Osteoblast (primary cell): ENCODE data around the gene LRRC34. TPM values are rescaled to one million over a fixed set of nuclear protein-coding genes. Genes with fewer than 3 reads are reported as not detected.
A peak's percentile ranks its signal among the peaks of the same experiment; 100 is the strongest.

Source experiments
- DNase-seq: peaks from one replicate; pipeline ENCODE4 v3.0.0; 2011; ENCODE audit warnings: low spot score, mixed read lengths; ENCODE audit not compliant: insufficient read length; ENCODE audit errors: missing footprints
- H2AFZ ChIP-seq: 2 replicates; pipeline ENCODE4 v1.6.0; 2011; ENCODE audit warnings: mild to moderate bottlenecking, low read length
- H3K27ac ChIP-seq: 2 replicates; pipeline ENCODE4 v1.5.1; 2011; ENCODE audit warnings: mild to moderate bottlenecking, low read depth, low read length, moderate library complexity
- H3K27me3 ChIP-seq: 2 replicates; pipeline ENCODE4 v1.6.0; 2012; ENCODE audit warnings: mild to moderate bottlenecking, control low read depth, inconsistent platforms, low read length, moderate library complexity; ENCODE audit not compliant: insufficient read depth
- H3K36me3 ChIP-seq: 2 replicates; pipeline ENCODE4 v1.5.1; 2011; ENCODE audit warnings: mild to moderate bottlenecking, low read length, control low read depth, moderate library complexity; ENCODE audit not compliant: insufficient read depth
- H3K4me1 ChIP-seq: 2 replicates; pipeline ENCODE4 v1.5.1; 2011; ENCODE audit warnings: mild to moderate bottlenecking, low read length, control low read depth, moderate library complexity; ENCODE audit not compliant: insufficient read depth
- H3K4me2 ChIP-seq: 2 replicates; pipeline ENCODE4 v1.6.0; 2011; ENCODE audit warnings: mild to moderate bottlenecking, low read length; ENCODE audit not compliant: insufficient read depth
- H3K4me3 ChIP-seq: fragments of 200-600 bp; sonication (generic); 3 replicates; pipeline ENCODE4 v1.5.1; 2012; ENCODE audit warnings: mild to moderate bottlenecking, low read length, inconsistent platforms; ENCODE audit not compliant: insufficient read depth
- H3K79me2 ChIP-seq: 2 replicates; pipeline ENCODE4 v1.6.0; 2012; ENCODE audit warnings: mild to moderate bottlenecking, low read length, control low read depth, inconsistent platforms; ENCODE audit not compliant: insufficient read depth
- H3K9me3 ChIP-seq: 2 replicates; pipeline ENCODE4 v1.5.1; 2011; ENCODE audit warnings: low read depth, low read length, control low read depth
- H4K20me1 ChIP-seq: 2 replicates; pipeline ENCODE4 v1.6.0; 2012; ENCODE audit warnings: mild to moderate bottlenecking, low read length, control low read depth; ENCODE audit not compliant: insufficient read depth
- total RNA-seq: library from RNA; depleted of rRNA; stranded (reverse); fragments of >200 nt; gene quantifications from 2 replicates; pipeline ENCODE4 v1.2.3, GENCODE V29; 2012
- TF ChIP-seq, protein P1 (sequence below): IDR thresholded peaks from 2 replicates; pipeline ENCODE4 v1.5.1; 2011; ENCODE audit warnings: mild to moderate bottlenecking, low read depth, low read length, moderate library complexity; ENCODE audit errors: extremely low read depth

LRRC34 gene
- total RNA-seq, 1 donor, result 2.2 TPM

GRCh38 chr3:169748670-169749069 is 64.0 kb downstream of the LRRC34 start:
- Histone ChIP-seq H3K9me3 (no peaks in the 10 kb centered on the region), H2AFZ (no peak overlapping the region), H3K79me2 (no peaks in the 10 kb centered on the region), H3K4me2 (no peak overlapping the region), H4K20me1 (no peaks in the 10 kb centered on the region), H3K27ac (no peak overlapping the region), H3K4me1 (no peaks in the 10 kb centered on the region), H3K36me3 (no peaks in the 10 kb centered on the region), H3K4me3 (no peak overlapping the region), H3K27me3 (peaks cover 16% of the 10 kb centered on the region)
- TF ChIP-seq, protein P1, sequence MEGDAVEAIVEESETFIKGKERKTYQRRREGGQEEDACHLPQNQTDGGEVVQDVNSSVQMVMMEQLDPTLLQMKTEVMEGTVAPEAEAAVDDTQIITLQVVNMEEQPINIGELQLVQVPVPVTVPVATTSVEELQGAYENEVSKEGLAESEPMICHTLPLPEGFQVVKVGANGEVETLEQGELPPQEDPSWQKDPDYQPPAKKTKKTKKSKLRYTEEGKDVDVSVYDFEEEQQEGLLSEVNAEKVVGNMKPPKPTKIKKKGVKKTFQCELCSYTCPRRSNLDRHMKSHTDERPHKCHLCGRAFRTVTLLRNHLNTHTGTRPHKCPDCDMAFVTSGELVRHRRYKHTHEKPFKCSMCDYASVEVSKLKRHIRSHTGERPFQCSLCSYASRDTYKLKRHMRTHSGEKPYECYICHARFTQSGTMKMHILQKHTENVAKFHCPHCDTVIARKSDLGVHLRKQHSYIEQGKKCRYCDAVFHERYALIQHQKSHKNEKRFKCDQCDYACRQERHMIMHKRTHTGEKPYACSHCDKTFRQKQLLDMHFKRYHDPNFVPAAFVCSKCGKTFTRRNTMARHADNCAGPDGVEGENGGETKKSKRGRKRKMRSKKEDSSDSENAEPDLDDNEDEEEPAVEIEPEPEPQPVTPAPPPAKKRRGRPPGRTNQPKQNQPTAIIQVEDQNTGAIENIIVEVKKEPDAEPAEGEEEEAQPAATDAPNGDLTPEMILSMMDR, result no peak
- DNase-seq, result no peak

DNA sequence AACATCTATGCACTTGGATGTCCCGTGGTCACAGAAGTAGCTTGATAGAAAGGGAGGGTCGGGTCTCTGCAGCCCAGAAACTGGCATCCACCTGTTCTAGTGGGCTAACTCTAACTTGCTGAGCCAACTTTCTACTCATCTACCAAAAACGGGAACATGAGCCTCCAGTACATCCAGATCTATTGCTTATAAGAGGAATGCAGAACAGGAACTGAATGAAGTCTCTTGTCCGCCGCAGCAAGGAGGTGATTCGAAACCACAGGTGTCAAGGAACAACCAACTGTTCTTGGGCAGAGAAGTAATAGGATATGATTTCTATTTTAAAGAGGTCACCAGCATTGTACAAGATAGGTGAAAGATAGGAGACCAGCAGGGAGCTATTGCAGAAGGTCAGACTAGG is 65.8 kb downstream of the LRRC34 start:
- H3K27me3 ChIP-seq, result peaks cover 12% of the 10 kb centered on the region
- no peaks in the 10 kb centered on the region for H3K4me1 ChIP-seq
- H3K4me2 ChIP-seq, result no peak overlapping the region
- no peak overlapping the region for H3K27ac ChIP-seq
- no peak overlapping the region for H2AFZ ChIP-seq
- no peak for DNase-seq
- TF ChIP-seq, protein P1, result no peak
- no peak overlapping the region for H3K4me3 ChIP-seq
- H4K20me1 ChIP-seq, result no peaks in the 10 kb centered on the region
- no peaks in the 10 kb centered on the region for H3K36me3 ChIP-seq
- no peaks in the 10 kb centered on the region for H3K79me2 ChIP-seq
- no peaks in the 10 kb centered on the region for H3K9me3 ChIP-seq

DNA sequence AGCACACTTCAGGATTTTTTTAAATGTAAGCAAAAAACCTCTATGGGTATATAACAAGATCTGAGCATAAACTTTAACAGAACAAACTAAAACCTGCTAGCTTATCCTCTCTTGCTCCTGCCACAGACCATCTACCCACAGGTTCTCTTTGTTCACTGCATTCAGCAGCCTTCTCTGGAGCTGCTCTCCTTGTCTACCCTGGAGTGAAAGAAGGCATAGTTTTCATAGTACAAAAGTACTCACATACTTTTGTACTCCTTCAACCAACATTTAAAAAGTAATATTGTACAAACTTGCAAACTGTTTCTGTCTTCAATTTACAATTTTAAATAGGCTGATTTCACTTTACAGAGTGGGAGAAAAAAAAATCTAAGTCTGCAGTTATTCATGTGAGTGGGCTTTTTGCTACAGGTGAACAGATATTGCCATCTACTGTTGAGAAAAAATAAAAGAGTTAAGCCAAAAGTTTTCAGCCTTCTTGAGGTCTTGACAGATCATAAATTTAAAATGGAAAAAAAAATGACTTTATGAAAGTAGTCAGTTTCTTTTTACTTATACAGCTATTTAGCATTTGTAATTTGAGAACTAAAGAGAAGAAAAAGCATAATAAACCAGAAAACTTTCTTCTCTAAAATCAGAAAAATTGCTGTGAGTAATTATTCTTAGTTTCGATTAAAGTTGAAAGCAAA is 68.2 kb downstream of the LRRC34 start:
- Histone ChIP-seq H3K4me2 (no peak overlapping the region), H3K27ac (no peak overlapping the region), H3K4me3 (no peak overlapping the region), H4K20me1 (no peaks in the 10 kb centered on the region), H3K4me1 (no peaks in the 10 kb centered on the region), H3K9me3 (no peaks in the 10 kb centered on the region), H2AFZ (no peak overlapping the region), H3K79me2 (no peaks in the 10 kb centered on the region), H3K27me3 (peaks cover 12% of the 10 kb centered on the region), H3K36me3 (no peaks in the 10 kb centered on the region)
- no peak for DNase-seq
- TF ChIP-seq, protein P1, result peak; percentile 33

Other genes with a start within 250 kb of the LRRC34 start
- gene MECOM, start 149.2 kb downstream of the LRRC34 start, total RNA-seq, result 2.2 and 5.6 TPM in 2 replicates
- 144 and 200 TPM in 2 replicates for gene TERC, start 47.8 kb downstream of the LRRC34 start, total RNA-seq
- gene ACTRT3, start 43.3 kb downstream of the LRRC34 start, total RNA-seq, result 4.3 and 4.7 TPM in 2 replicates
- 22.1 and 26.8 TPM in 2 replicates for gene MYNN, start 39.5 kb downstream of the LRRC34 start, total RNA-seq
- gene LRRIQ4, start within 50 bp of the LRRC34 start, total RNA-seq, result under 0.01 and 0.29 TPM in 2 replicates
- gene LRRC31, start 57.0 kb upstream of the LRRC34 start, total RNA-seq, result not detected in 2 replicates
- gene SAMD7, start 98.7 kb upstream of the LRRC34 start, total RNA-seq, result not detected in 2 replicates
- gene SEC62, start 153.9 kb upstream of the LRRC34 start, total RNA-seq, result 31.5 and 34.2 TPM in 2 replicates
- gene GPR160, start 225.1 kb upstream of the LRRC34 start, total RNA-seq, result 0.29 TPM in 1 of 2 replicates, not detected in the other